HG03159 (cell line): Measurements from ENCODE around the gene KCNQ5.
A peak's percentile ranks its signal among the peaks of the same experiment; 100 is the strongest.

ENCODE experiments used
- ATAC-seq: cut with Tn5 transposase; IDR thresholded peaks from one replicate; pipeline ENCODE4 v1.9.1; 2021; ENCODE audit warnings: mild to moderate bottlenecking, moderate library complexity; ENCODE audit not compliant: unreplicated experiment

The KCNQ5 gene

DNA sequence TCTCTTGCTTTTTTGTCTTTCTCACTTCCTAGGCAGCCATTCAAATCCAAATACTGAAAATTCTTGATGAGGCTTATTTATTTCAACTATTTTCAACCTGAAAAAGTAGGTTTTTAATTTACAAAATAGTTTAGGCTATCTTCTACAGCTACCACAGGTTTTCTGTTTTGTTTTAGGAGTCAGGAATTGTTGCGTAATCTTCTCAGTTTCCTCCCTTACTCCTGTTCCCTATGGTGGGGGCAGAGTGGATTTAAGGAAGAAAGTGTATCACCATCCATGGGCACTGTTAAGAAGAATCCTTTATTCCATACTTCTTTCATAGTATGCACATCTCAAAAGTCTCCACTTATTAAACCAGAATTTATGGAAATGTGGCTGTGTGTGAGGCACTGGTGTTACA, 421.0 kb downstream of the KCNQ5 start:
- no peak for ATAC-seq

DNA sequence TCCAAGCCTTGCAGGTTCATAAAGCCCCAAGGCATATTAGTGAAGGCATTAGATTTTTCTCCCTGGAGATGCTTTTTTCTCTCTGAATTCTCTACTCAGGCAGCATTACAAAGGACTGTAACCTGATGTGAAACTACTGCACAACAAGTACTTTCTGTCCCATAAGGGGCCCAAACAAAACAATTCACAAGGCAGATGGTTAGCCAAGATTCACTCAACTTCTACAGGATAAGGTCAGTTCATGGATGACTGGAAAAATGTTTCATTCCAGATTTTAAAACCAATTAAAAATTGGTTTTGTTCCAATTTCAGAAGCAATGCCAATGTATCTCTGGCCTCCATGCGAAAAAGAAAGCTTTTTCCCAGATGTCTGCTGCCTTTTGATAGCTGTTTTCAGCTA, 421.6 kb downstream of the KCNQ5 start:
- no peak for ATAC-seq

DNA sequence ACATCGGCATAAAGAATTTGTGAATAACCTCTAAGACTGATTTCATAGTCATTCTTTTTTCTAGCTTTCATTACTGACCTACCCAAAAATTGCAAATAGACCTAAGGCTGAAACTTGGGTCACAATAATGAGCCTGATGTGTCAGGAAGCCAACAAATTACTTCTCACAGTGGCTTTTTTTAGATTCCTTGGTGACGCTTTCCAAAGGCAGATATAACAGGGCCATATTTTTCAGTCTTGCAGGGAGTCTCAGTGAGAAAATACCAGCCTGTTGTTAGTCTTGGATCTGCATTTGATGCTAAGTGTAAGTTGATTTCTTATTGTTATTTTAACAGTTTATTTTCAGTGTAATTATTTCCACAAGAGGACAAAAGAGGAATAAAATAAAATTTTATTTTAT, 423.7 kb downstream of the KCNQ5 start:
- no peak for ATAC-seq

DNA sequence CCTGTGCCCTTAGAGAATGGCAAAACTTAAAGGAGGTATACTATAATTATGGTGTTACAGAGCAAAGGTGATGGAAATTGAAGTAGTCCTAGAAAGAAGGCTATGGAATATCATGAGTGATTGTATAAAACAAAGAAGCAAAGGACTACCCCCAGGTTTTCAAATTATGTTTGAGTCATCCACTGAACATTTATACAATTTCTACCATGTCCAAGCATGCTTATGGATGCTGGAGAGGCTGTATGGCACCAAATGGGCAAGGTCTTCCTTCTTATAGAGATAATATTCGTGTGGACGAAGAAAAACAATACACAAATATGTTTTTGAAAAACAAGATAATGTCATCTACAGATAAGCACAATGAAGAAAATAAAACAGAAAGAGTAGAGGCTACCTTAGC, 425.9 kb downstream of the KCNQ5 start:
- ATAC-seq: no peak

DNA sequence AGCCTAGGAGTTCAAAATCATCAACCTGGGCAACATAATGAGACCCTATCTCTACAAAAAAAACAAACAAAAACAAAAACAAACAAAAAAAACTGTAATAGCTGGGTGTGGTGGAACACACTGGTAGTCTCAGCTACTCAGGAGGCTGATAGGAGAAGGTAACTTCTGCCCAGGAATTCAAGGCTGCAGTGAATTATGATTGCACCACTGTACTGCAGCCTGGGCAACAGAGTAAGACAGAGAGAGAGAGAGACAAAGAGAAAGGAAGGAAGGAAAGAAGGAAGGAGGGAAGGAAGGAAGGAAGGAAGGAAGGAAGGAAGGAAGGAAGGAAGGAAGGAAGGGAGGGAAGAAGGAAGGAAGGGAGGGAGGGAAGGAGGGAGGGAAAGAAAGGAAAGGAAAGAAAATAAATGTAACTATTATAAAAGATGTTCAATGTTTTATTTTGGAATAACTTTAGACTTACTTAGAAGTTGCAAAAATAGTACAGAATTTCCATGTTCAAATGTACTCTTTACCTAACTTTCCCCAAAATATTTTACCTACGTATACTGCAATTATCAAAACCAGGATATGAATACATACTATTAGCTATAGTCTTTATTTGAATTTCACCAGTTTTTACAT, 428.2 kb downstream of the KCNQ5 start:
- ATAC-seq: no peak

DNA sequence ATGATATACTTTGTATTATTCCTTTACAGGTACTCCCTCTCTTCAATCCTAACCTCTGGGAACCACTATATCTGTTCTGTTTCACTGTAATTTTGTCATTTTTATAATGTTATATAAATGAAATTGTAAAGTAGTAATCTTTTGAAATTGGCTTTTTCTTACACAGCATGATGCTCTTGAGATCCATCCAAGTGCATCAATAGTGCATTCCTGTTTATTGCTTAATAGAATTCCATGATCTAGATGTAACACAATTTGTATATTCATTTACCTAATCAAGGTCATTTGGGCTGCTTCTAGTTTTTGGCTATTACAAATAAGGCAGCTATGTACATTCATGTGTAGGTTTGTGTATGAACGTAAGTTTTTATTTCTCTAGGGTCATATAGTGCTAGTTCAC, 428.8 kb downstream of the KCNQ5 start:
- ATAC-seq: no peak

DNA sequence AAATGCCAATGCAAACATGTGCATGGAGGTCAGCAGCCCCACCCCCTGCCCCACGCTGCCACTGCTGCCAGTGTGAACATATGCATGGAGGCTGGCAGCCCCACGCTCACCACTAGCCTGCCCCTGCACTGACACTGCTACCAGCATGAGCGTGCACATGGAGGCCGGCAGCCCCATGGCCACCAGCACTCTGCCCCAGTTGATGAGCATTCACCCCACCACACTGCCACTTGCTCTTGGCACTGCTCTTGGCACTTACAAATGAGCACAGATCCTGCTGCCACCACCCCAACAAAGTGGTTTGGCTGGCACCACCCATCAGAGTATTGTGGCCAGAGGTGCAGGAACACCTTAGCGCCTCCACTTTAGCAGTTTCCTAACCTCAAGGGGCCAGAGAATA, 429.3 kb downstream of the KCNQ5 start:
- ATAC-seq: no peak

DNA sequence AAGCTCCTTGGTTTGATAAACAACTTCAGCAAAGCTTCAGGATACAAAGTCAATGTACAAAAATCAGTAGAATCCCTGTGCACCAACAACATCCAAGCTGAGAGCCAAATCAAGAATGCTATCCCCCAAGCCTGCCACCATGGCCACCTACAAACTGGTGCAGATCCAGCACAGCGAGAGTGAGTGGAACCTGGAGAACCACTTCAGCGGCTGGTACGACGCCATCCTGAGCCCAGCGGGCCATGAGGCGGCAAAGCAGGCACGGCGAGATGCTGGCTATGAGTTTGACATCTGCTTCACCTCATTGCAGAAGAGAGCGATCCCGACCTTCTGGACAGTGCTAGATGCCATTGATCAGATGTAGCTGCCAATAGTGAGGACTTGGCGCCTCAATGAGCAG, 433.1 kb downstream of the KCNQ5 start:
- ATAC-seq: no peak

DNA sequence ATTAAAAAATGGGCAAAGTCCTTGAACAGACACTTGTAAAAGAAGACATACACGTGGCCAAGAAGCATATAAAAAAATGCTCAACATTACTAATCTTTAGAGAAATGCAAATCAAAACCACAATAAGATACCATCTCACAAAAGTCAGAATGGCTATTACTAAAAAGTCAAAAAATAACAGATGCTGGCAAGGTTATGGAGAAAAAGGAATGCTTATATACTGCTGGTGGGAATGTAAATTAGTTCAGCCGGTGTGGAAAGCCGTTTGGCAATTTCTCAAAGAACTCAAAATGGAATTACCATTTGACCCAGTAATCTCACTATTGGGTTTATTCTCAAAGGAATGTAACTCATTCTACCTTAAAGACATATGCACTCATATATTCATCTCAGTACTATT, 436.9 kb downstream of the KCNQ5 start:
- no peak for ATAC-seq

DNA sequence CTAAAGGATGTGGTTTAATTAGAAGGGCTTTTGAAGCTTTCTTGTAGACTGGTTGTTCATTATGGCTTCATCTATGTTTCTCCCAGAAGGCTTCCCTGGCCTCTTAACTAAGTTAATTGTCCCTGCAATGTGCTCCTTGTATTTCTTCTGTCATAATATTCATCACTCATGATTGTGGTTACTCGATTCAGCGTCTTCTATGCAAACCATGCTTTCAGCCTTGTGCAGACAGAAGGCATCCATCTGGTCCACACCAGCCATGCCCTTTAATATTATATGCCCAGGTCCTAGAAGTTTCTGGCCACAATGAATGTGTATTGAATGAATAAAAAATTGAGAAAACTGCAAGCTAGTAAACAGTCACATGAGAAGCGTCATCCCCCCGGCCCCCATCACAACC, 440.3 kb downstream of the KCNQ5 start:
- ATAC-seq: no peak

DNA sequence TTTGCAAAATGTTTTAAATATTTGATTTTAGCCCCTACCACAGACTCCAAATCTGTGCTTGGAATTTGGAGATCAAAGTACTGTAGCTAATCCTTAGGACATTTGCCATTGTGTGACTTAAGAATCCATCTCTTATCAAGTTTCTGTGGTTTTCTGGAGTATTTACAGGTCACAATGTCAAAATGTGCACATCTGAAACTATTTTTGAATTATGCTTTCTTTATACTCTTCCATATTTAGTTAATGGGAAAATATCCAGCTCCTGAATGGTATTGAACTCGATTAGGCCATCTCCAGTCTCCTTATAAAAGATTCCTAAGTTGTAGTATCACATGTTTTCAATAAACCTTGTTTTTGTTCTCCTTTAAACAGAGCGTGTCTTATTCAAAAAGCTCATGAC, 441.0 kb downstream of the KCNQ5 start:
- no peak for ATAC-seq

DNA sequence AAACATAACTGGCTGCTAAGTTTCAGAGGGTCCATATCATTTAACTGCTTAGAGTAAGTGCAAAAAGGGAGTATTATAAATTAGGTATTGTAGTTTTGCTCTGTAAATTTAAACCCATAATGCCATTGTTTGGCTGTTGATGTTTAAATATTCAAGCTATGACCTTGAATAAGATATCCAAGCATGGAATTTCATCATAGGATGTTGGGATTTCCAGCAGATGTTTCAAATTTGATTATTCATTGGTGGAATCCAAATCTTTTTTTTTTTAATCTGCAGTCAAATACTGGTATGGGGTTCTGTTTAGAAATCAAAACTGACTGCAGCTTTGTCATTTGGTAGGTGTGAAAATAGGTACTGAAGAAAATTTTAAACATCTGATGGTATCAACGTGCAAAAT, 442.4 kb downstream of the KCNQ5 start:
- no peak for ATAC-seq

DNA sequence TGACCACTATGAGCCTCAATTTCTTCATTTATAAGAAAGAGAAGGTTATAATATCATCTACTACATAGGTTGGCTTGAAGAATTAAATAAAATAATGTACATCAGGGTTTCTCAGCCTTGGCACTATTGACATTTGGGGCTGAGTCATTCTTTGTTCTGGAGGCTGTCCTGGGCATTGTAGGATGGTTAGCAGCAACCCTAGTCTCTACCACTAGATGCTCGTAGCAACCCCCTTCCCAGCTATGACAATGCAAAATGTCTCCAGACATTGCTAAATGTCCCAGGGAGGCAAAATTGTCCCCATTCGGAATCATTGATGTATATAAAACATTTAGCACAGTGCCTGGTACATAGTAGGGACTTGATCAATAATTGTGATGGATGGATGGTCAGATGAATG, 451.4 kb downstream of the KCNQ5 start:
- no peak for ATAC-seq

DNA sequence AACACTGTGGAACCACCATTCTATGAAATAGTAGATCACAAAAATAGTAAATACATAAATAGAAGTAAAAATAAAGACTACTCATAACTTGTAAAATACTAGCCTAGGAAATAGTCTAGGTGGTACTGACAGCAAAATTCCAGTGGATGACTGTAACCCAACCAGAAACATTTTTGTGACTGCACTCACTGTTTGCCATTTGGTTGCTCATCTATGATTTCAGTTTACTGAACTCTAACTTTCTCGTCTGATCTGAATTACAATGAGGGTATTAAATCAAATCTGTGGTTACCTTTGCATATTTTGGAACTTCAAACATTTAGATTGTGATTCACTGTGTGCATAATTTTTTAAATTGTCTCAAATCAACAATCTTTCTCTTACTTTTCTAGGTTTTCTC, 452.3 kb downstream of the KCNQ5 start:
- ATAC-seq: no peak

DNA sequence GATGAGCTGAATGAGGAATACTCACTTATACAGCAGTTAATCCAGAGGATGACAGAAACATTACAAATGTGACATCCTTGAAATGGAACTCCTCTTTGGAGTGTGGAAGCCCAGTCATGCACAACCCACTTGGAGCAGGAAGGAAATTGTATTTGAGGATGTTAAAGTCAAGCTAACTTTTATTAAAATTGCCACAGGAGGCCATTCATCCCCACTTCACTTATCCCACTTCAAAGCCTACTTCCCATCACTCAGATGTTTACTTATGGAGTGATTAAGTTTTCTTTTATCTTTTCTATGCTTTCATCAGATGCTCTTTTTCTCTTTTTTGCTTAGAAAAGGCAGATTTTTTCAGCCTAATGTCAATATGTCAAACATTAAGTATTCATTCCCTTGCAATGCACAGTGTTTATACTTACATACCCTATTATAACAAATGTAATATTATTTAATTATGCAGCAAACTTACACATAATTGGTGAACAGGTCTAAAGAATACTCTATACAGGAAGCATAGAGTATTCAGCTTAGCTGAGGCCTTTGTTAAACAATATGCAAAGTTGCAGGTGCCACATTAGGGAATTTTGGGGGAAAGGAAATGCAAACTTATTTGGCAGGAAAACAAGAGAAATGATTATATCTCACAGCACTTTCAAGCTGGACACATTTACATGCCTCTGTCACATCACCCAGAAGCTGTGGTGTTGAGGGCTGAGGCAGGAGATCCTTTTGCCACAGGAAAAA, 454.5 kb downstream of the KCNQ5 start:
- ATAC-seq: no peak

DNA sequence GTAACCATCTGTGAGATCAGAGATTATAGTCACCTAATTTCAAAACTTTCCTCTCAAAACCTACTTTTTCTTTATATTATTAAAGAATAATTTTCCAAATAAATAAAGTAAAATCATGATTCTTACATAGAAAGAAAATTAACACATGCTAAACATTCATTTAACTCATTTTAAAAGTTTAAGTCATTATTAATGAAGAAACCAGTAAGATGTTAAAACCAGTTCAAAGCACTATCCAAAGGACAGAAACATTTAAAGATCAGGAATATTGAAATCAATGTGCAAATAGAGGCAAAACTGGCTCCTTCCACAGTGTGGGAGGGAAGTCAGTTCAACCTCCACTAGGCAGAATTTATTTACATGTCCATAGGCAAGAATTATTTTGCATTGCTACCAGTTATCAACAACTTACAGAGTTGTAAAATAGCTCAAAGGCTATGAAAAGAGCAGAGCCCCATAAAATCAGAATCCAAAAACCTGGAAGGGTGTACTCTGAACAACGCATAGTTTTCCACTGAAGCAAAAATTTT, 456.5 kb downstream of the KCNQ5 start:
- ATAC-seq: no peak

DNA sequence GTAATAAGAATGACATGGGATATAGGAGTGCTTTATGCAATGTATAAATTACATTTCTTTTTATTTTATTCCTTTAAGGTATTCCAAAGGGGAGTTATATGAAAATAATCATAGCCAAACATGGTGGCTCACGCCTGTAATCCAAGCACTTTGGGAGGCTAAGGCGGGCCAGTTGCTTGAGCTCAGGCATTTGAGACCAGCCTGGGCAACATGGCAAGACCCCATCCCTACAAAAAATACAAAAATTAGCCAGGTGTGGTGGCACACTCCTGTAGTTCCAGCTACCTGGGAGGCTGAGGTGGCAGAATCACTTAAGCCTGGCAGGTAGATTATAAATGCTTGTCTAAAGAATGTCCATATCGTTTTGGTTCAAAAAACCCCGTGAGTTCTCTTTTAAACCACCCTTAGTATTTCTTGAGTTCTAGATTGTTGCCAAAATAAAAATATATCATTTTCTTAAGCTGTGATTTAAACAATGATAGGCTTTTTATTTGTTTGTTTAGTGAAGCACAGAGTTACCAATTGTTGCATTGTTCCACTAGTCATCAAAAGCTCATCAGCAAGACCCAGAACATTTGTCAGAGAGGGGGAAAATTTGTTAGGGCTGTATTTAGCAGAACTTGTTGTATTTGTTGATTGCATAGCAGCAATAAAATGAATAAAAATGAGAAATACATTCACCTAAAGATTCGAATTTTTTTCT, 457.2 kb downstream of the KCNQ5 start:
- no peak for ATAC-seq

DNA sequence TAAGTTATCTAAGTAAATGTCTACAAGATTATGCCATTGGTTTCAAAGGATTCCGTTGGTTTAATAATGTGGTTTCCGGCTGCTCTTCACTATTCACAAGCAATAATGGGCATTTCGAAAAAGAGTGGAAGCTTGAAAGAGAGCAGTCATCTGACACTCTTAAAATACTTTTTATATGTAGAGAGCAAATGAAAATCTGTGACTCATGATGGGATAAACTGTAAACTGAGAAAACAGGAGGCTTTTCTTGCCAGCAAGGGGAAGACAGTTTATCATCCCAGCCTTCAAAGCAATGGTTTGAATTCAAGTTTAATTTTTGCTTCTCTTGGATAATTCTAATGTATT, 457.7 kb downstream of the KCNQ5 start:
- ATAC-seq: no peak

DNA sequence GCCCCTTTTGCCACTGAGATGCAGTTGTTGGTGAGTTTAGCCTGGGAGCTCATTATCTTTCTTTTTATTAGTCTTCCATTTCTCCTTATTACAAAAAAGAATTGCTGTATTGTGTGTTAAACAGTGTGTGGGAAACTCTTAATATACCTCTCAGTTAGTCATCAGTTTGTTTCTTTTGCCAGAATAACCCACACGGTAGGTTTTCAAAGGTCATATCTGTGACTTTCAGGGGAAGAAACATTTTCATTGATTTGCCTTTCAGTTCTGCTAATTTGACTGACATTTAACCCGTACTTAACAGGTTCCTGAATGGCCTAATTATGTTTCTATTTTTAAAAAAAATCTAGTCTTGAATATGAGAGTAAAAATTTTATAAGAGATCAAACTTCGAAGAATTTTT, 458.1 kb downstream of the KCNQ5 start:
- ATAC-seq: peak; percentile 50

DNA sequence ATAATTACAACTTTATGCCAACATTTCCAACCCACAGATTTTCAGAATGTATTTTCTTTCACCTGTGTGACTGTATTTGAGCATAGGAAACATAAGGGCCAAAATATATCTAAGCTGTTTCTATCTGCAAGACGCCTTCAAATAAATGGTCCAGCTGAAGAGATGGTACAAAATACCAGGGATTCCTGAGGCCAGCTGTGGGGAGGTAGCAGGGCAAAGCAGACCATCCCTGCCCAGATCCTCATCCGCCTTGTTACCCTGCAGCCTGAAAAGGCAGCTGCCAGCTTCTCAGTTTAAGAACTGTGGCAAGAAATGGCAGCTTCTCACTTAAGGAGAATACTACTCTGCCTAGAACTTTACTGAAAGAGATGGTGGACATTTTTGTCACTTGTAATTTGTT, 460.1 kb downstream of the KCNQ5 start:
- ATAC-seq: no peak

DNA sequence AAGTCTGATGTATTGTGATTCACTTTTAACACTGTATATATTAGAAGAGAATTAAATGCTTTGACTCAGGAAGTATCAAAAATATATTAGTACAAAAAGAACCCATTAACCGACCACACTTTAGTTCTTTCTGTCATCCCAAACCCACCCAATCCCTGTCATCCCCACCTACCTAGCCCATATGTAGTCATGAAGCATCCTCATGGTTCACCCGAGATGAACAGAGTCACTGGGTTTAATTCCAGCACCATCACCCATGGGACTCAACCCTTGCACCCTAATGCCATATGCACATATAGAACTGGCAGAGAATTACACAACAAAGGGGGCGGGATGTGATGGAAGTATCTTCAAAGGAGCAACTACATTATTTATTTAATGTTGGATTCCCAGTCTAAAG, 462.0 kb downstream of the KCNQ5 start:
- no peak for ATAC-seq

DNA sequence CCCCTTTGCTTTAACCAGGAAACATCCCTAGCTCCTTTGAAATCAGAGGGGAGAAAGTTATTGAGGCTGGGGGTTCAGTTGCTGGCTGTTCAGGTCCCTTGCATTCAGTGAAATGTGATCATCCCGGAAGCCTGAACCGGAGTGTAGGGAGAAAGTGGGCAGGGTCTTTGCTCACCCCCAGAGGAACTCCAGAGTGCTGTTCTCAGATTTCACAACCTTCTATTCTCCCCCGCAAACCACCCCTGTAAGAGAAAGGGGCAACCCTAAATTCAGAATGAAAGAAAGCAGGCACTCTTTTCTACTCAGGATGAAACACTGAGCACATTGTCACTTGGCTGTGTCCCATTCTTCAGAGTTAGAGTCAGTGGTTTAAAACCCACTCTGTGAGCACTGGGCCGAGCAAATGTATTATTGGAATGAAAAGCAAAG, 463.6 kb downstream of the KCNQ5 start:
- ATAC-seq: peak; percentile 39
